NCI-H1105 (cell line): Measurements from ENCODE around the gene OR2A7.
"Not testable (repeated sequence)": the region's sequence is repeated elsewhere in the genome, so short reads cannot be mapped to it uniquely, and the experiment has no call there.

Experiments used
- DNase-seq: peaks from one replicate; lab custom pipeline; 2025; lab: John Stamatoyannopoulos, UW

OR2A7 gene, protein sequence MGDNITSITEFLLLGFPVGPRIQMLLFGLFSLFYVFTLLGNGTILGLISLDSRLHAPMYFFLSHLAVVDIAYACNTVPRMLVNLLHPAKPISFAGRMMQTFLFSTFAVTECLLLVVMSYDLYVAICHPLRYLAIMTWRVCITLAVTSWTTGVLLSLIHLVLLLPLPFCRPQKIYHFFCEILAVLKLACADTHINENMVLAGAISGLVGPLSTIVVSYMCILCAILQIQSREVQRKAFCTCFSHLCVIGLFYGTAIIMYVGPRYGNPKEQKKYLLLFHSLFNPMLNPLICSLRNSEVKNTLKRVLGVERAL

DNA sequence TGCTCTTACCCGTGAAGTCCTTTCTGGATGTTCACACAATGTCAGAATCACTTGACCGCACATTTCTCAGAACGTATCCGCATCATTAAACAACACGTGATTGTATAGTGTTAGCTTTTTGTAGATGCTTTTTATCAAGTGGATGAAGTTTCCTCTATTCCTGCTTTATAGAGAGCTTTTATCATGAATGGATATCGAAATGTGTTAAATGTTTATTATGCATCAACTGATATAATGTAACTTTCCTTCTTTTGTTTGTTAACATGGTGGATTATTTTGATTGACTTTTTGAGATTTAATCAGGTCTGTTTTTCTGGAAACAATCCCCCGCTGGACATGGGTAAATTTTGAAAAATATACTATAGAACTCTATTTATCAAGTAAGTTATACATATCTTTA, at the start of gene OR2A7:
TSS of gene OR2A7 (minus strand) at position 101 of the 400 bp plus-strand sequence. CDS start 5,164 bp downstream, outside the sequence.
- DNase-seq, result not testable (repeated sequence)

DNA sequence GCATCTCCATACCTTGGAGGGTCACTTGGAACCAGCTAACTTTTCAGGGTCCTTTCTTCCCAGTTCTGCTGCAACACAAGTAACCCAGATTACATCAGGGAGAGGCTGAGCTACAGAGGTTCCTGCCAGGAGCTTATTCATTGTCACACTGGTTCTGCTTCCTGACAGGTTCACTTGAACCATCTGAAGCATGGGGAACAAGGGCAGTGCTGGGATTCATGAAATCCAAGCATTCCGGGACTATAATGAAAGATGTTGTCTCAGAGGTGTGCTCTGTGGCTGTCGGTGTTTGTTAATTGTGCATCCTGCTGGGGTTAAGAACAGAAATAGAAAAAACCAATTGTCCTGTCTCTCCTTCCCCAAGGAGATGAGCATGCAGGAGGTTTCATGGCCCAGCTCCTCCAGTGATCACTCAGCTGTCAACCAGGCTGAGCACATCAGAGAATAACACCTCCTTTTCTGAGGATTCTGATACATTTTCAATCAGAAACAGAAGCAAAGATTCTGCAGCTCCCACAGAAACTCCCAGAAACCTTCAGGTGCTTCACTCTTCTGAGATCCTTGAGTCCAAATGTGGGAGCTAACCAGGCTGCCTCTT, 47.4 kb upstream of the OR2A7 start, which contains the start of gene OR2A1:
TSS of gene OR2A1 (plus strand) at position 548 of the 598 bp plus-strand sequence. CDS start 5,706 bp downstream, outside the sequence.
- not testable (repeated sequence) for DNase-seq

DNA sequence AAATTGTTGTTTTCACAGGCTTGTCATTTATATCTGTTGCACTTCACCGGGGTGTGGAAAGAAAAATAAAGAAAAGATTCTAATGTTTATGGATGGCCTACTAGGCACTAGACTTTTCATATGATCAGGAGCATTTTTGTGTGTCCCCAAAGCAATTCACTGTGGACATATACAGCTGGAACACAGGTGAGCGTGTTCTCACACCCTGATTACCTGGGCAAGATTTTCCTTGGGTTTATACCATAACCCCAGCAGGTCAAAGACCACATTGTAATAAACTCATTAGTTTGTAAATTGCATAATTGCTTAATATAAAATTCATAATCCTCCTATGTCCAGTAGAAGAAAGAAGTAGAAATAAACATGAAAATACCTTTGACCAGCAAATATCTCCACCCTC, 46.6 kb upstream of the OR2A7 start:
- not testable (repeated sequence) for DNase-seq

DNA sequence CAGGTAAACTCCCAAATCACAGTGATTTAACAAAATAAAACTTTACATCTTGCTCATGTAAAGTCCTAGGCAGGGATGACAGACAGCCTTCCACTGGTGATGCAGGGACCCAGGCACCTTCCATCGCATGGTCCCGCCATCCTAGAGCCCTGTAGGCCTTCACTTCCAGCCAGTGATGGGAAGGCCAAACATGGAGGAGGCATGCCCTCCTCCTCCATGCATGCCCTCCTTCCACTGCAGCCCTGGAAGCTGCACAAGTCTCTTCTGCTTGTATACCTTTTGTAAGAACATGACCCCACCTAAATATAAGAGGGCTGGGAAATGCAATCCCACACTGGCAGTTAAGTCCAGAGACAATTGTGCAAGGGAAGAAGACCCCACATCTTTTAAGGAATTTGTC, 45.1 kb upstream of the OR2A7 start:
- not testable (repeated sequence) for DNase-seq

- not testable (repeated sequence) for DNase-seq
Observed at GRCh38 chr7:144305156-144305555, 40.6 kb upstream of the OR2A7 start.

GRCh38 chr7:144303607-144304006, 39.0 kb upstream of the OR2A7 start:
- DNase-seq, result not testable (repeated sequence)

- DNase-seq, result not testable (repeated sequence)
Observed at GRCh38 chr7:144302578-144303303, 38.1 kb upstream of the OR2A7 start.

DNA sequence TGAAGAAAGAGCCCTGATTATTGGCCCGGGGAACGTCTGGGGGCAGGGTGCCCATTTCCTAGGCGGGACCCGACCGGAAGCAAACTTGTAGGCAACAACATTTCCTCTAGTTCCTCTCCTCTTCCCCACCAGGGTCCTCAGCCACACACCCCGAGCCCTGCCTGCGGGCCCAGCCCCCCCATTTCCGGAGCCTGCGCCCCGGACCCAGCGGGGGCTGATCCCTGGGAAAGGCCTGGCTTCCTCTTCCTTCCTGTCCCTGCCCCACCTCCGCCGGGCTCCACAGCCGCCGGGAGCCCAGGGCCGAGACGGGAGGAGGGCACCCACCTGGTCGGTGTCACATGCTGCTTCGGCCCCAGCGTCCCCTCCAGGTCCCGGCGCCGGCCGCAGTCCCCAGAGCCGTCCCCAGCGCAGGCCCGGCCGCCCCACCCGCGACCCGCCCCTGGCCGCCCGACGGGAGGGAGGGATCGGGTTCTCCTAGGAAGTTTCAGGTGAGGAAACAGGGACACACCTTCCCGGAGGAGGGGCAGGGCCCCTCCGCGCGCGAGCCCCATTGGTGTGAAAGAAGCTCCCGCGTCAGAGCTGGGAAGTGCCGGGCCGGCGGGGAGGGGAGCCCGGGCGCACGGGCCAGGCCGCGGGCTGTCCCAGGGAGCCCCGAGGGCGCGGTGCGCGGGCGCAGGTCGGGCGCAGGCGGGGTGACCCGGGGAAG, 29.4 kb upstream of the OR2A7 start:
- DNase-seq, result not testable (repeated sequence)

DNA sequence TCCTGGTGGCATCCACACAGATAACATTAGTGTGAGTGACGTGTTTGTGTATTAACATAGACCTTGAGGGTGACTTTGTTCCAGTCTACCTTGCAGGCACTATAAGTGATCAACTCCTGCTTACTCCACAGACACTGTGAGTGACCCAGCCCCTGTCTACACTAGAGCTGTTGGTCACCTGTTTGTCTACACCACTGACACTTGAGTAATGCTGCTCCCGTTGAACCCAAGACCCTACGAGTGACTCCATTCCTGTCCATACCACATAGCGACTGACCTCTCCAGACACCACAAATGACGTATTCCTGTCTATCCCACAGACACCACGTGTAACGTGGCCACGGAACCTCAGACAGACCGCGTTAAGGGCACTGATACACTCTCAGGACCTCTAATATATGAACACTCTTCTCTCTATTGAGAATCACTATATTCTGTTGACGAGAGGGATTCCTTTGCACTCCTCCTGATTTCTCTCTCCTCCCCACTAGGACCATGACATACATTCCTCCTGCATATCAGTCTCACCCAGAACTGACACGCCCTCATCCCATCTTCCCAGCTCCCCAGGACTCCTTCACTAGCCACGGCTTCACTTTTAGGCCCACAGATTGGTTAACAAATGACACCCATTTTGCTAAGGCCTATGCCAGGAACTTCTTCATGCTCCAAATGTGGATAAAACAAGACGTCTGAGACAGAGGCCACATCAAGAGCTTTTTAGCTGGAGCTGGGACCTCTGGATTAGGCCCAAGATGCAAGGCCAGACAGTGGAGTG, 28.0 kb upstream of the OR2A7 start:
- DNase-seq, result not testable (repeated sequence)

GRCh38 chr7:144291607-144292006, 27.0 kb upstream of the OR2A7 start:
- DNase-seq, result not testable (repeated sequence)

- not testable (repeated sequence) for DNase-seq
Observed at GRCh38 chr7:144287171-144287784, 22.7 kb upstream of the OR2A7 start.

DNA sequence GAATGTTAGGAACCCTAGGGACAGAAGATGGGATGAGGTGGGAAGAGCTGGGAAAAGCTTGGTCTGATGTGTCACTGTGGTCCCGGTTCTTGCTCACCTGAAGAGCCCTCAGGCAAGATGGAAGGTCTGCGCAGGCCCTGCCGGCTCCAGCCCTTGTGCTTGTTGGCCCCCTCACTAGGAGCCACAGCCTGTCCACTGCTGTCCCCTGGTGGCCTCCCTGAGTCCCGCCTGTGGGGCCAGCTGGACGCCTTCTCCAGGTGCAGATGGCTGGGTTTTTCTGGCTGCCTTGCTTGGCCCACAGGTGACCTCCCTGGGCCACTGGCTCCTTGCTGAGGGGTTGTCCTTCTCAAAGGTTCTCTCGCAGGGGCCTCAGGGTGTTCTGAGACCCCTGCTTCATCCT, 19.1 kb upstream of the OR2A7 start:
- not testable (repeated sequence) for DNase-seq

GRCh38 chr7:144282490-144282889, 17.9 kb upstream of the OR2A7 start:
- DNase-seq, result not testable (repeated sequence)

GRCh38 chr7:144281981-144282380, 17.4 kb upstream of the OR2A7 start:
- DNase-seq, result not testable (repeated sequence)

- DNase-seq, result not testable (repeated sequence)
Observed at GRCh38 chr7:144280010-144280409, 15.4 kb upstream of the OR2A7 start.

DNA sequence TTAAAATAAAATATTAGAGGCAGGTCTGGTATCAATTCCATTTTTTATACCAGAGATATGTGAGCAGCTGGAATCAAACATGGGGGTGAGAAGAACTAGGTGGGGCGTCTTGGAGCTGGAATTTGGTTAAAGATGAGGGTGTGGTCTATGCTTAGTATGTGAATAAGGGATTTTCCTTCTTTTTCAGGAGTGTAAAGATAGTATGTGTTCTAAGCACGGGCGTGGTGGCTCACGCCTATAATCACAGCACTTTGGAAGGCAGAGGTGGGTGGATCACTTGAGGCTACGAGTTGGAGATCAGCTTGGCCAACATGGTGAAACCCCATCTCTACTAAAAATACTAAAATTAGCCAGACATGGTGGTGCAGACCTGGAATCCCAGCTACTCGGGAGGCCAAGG, 10.7 kb upstream of the OR2A7 start:
- not testable (repeated sequence) for DNase-seq

DNA sequence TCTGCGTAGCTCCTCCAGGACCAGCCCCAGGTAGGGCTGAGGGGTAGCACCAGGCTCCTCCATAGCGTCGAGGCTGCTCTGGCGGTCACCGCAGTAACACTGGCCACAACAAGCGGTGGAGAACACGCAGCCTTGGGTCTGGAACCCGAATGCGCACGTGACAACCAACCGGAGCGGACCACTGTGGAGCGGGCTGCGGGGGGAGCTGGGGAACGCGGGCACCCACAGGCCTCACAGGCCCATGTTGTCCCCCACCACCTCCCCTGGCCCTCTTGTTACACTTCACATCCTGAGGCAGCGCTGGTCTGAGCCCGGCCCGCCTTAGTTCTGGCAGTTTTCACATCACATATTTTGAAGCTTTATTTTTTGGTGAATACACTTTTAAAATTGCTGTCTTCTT, 4.6 kb upstream of the OR2A7 start, which contains the start of gene CTAGE8:
TSS of gene CTAGE8 (minus strand) at position 101 of the 400 bp plus-strand sequence. CDS start at position 63, 38 bp downstream.
- not testable (repeated sequence) for DNase-seq

GRCh38 chr7:144262128-144262527, 2.5 kb downstream of the OR2A7 start:
- not testable (repeated sequence) for DNase-seq

DNA sequence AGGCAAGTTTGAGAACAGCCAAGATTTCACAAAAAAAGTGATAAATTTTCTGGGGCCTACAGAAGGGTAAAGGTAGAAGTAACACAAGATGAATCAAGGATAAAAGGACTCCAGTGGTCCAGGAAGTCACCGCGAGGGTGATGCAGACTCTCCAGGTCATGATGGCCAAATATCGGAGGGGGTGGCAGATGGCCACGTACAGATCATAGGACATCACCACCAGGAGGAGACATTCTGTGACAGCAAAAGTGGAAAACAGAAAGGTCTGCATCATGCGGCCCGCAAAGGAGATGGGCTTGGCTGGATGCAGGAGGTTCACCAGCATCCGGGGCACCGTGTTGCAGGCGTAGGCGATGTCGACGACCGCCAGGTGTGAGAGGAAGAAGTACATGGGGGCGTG, 5.5 kb downstream of the OR2A7 start:
- not testable (repeated sequence) for DNase-seq

DNA sequence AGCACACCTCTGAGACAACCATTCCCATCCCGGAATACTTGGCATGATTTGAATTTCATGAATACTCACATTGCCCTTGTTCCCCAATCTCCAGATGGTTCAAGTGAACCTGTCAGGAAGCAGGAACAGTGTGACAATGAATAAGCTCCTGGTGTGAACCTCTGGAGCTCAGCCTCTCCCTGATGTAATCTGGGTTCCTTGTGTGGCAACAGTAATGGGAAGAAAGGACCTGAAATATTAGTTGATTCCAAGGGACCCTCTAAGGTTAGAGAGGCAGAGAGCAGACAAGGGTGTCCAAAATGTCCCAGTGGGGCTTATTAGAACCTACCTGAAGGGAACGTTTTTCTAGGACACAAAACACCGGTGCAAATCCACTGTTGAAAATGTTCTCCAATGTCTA, 8.5 kb downstream of the OR2A7 start:
- no peak for DNase-seq
